ENCODE measurements around the gene TRAPPC12.

TRAPPC12 gene

DNA sequence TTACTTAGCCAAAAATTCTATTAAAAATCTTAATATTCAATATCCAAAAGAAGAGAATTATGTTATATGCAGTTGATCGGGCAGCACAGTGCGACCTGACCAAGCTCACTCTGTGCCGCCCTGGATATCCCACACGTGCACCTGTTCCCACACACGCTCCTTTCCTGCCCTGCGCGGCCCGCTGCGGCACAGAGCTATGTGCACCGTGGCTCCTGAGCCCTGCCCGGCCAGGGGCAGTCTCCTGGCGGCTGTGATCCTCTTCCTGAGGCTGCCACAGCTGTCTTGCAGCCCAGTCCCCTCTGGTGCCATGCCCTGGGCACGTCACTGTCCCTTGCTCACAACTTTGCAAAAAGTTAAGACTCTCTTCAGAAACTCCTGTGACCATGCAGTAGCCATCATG is 29.3 kb downstream of the TRAPPC12 start:
- no peak for DNase-seq (ENCODE audit: low spot score)

DNA sequence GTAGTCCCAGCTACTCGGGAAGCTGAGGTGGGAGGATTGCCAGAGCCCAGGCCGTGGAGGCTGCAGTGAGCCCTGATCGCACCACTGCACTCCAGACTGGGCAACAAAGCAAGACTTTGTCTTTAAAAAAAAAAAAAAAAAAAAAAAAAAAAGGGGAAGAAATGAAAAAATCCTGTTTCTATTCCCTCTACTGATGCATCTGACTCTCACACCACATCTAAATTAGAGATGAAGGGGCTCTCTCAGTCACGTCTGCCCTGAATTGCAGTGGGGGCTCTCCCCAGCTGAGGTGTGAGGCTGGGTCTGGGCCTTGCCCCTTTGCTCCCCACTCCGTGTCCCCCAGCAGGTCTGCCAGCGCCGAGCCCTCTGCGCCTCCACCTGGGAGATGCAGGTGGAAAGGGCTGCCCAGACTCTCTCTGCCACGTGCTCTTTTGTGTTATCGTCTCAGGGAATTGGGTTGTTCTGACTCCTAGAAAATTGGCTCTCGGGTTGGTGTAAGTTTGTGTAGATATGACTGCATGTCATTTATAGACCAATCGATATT is 30.2 kb downstream of the TRAPPC12 start:
- no peak for DNase-seq (ENCODE audit: low spot score)

DNA sequence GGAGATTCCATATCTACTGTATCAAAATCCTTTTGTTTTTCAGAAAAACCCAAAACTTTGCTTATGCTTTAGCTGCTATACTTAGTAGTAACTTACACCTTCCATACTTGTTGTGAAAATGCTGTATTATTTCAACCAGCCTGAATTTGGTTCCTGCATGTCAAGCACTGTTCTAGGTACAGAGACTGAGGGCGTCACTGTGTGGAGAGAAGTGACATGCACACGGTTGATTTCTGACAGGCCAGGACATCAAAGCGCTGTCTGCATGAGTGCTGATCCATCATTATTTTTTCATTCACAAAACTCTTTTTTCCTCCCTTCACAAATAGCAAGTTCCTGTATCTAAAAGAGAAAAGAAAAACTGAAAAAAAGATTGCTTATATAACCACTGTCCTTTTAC is 31.6 kb downstream of the TRAPPC12 start:
- DNase-seq (ENCODE audit: low spot score): no peak

DNA sequence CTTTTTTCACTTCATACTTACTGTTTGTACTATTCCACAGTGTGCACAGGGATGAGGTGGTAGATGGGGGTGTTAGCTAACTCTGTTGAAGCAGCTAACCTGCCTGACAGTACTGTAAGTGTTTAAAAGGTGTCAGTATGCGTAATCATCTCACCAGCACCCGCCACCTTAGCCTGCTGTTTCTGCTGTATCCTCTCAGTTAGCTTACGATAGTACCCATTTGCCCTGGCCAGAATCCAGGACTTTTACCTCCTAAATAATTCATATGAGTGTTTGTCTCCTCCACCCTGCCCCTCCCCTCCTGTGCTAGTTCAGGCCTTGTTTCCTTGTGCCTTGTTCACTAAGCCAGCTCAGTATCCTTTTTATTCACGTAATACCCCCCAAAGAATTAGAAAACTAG is 34.2 kb downstream of the TRAPPC12 start:
- no peak for DNase-seq (ENCODE audit: low spot score)

DNA sequence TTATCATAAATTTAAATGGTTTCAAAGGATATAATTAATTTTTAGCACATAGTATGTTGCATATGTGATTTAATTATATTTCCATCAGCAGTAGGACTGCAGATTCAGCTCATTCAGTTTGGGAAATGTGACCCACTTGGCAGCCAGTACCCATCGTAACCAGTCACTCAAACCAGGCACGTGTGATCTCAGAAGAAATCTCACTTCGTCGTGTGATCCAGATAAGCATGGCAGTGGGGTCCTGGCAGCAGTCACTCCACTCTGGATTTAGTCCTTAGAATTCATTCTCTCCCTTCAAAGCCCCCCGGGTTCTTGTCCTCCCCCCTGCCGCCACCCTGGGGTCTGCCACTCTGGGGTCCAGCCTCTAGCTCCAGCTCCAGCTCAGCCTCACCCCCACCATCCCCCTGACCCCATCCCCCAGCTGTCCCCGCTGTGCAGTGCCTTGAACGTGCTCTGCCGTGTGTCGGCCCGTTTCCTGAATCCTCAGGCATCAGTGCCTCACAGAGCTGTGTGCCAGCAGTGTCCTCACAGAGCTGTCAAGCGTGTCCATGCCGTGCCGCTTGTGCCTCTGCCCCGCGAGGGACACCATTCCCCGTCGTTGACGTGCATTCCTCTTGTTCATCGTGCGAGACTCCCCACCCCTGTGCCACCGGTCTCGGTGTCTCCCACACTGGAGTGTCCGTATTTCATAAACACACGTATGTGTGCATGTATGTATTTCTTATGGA is 34.8 kb downstream of the TRAPPC12 start:
- no peak for DNase-seq (ENCODE audit: low spot score)

DNA sequence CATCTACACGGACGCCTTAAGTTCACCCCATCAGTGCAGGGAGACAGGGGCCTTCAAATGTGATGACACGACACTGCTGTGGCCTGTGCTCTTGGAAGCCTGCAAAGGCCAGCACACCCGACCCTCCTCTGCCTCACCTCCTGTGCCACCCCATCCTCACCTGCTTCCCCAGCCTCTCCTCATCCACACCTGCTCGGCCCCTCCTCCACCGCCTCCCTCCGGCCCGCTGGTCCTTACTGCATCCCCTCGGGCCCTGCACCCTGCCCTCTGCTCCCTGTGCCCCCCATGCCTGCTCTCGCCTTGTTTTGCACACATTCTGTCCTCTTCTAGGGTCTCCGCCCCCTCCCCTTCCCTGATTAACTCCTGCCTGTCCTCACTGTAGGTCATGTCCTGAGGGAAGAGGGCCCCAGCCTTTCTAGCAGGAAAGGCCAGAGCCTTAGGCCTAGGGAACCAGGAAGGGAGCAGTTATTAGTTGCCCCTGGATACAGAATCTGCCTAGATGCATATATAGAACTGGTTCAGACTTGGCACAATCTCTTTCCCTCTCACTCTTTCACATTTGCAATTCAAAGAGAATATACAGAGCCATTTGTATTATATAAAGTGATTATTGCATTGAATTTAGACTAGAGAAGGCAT is 39.4 kb downstream of the TRAPPC12 start:
- no peak for DNase-seq (ENCODE audit: low spot score)

DNA sequence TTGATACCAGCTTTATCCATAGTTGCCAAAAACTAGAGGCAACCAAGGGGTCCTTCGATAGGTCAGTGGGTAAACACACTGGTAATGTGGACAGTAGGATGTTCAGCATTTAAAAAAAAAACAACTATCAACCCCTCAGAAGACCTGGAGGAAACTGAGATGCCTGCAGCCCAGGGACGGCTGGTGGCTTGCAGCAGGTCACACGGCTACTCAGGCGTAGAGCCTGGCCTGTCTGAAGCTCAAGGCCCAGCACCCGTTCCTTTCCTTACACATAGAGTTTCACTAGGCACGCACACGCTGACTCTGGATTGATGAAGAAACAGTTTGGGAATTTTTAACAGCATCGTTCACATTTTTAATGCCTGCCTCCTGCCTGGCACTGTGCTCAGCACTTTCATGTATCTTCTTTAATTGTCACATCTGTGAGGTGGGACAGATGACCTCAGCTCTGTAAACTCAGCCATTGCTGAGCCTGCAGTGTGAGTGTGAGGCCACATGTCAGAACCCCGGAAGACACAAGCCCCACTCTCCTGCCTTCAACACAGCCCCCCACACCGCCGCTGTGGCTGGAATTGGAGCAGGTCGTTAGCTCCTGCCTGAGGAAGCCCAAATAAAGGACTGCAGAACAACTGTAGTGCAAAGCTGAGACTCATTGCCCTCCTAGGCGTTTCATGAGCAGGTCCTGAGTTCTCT is 40.7 kb downstream of the TRAPPC12 start:
- no peak for DNase-seq (ENCODE audit: low spot score)

DNA sequence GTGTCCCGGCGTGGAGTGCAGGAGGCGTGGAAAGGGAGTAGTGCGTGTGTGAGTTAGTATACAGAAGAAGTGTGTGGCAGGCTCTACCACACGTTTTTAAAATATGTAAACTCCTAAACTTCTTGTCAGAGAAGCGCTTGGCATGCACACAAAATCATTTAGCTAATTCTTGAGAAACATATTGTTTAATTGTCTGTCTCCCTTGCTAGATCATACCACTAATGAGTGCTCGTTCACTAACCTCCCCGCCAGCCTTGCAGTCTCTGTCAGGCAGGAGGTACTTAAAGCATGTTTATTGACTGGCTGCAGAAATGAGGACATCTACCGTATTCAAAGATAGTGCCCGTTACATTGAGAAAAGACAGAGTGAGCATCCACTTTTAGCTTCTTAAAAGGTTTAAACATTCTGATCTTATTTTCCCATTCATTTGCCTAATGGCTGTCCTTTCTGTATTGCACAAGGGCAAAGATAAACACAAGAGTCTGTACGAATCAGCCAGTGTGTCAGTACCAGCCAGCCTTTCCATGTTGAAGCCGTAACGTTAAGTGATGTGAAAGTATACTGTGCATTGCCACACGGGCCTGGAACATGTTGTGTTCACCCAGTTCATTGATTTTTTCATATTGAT is 41.4 kb downstream of the TRAPPC12 start:
- no peak for DNase-seq (ENCODE audit: low spot score)

DNA sequence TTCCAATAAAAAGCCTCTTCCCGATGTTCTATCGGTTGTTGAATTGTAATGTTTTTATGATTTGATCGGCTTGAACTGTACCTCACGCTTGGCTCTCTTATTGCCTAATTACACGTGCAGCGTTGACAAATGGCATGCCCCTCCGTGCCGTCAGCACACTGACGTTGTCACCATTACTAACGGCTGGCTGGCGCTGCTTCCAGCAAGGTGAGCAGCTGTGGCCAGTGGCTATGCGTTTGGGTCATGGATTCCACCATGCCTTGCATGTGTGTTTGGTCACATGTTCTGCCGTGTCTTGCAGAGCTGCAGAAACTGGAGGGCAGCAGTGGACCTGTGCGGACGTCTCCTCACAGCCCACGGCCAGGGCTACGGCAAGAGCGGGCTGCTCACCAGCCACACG is 42.1 kb downstream of the TRAPPC12 start:
- DNase-seq (ENCODE audit: low spot score): no peak

DNA sequence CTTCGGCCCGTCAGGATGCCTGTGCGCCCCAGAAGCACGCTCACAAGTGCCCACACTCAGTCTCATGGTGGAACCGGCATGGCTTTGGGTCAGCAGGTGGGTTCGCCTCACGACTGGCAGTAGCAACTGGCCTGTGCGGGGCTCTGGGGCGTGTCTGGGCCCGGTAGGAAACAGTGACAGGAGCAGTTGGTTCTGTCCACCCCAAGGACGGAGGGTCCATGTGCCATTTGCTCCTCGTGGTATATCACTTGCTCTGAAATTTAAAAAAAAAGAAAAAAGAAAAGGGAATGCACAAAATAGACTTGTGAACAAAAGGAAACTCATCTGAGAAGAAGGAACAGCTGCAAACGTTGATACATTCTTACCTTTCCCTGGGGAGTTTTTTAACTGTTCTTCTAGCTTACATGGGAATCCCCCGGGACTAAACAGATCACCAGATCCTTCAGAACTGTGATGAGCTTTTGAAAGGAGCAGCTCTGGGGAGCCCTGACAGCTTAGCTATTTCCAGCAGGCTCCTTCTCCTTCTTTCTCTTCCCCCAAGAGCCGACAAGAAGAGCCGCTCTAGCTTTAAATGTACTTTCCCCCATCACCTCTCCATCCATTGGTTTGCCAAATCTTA is 42.8 kb downstream of the TRAPPC12 start:
- no peak for DNase-seq (ENCODE audit: low spot score)

DNA sequence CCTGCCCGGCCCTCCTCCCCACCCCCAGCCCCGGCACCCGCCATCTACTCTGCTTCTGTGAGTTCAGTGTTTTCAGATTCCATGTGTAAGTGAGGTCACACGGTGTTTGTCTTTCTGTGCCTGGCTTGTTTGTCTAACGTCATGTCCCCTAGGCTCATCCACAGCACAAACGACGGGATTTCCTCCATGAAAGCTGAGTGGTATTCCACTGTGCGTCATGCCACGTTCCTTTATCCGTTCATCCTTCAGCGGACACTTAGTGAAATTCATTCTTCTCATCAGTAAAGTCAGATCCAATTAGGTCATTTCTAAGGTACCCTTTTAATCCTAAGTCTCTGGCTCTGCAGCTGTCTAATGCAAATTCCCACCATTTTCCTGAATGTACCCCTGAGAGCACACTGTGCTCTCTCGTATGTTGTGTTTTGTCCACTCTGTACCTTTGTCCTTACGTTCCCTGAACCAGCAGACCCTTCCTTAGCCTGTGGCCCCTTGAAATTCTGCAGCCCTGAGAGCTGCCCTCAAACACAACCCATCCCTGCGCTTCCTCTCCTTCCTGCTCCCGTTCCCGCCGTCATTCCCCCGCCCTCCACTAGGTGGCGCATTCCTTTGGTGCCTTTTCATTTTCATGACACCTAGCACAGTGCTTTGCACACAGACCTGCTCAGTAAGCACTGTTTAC is 44.1 kb downstream of the TRAPPC12 start:
- DNase-seq (ENCODE audit: low spot score): peak; percentile 82

DNA sequence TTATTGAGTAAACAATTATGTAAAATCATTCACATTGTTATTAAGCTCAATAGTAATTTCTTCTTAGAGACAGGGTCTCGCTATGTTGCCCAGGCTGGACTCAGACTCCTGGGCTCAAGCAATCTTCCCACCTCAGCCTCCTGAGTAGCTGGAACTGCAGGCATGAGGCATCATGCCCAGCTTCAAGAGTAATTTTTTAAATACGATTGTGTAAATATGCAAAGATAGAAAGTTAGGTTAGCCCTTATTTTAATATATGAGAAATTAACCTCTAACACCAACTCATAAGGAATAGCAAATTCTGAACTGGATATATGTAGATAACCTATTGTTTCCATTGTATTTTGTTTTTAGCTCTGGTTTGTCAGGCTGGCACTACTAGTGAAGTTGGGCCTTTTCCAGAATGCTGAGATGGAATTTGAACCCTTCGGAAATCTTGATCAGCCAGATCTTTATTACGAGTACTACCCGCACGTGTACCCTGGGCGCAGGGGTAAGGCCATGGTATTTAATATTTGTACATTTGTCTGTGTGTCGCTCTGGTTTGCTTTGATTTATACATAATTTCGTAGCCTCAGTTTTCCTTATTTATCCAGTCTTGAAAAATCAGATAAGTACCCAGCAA is 44.8 kb downstream of the TRAPPC12 start:
- DNase-seq (ENCODE audit: low spot score): no peak

DNA sequence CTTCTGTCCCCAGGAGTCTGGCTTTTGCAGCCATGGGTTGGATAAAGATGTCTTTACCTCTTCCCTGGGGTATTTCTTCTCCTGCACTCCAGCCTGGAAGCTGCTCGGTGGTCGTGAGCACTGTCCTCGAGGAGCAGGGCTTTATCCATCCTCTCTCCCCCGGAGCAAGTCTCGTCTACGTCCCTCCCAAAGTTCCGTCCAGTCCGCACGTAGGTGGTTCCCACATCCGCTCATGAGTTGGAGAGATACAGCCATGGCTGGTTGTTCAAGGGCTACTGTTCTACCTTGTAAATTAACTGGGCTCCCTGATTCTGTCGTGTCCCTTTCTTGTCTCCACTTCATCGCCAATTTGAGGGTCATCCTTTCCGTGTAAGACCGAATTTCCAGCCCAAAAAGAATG is 47.1 kb downstream of the TRAPPC12 start:
- no peak for DNase-seq (ENCODE audit: low spot score)

DNA sequence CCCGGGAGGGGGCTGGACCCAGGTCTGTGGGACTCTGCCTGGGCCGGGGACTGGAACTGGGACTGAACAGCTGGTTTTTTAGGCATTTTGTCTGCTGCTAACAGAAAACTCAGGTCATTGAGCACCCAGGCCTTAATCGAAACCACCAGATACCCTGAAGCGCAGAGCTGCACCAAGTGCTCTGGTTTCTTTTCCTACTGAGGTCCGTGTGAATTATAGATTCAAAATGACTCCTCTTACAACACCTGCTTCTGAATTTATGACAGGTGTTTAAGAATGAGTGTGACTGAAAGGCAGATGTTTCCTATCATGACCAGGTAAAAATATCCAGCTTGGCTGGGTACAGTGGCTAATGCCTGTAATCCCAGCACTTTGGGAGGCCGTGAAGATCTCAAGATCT is 47.8 kb downstream of the TRAPPC12 start:
- no peak for DNase-seq (ENCODE audit: low spot score)

DNA sequence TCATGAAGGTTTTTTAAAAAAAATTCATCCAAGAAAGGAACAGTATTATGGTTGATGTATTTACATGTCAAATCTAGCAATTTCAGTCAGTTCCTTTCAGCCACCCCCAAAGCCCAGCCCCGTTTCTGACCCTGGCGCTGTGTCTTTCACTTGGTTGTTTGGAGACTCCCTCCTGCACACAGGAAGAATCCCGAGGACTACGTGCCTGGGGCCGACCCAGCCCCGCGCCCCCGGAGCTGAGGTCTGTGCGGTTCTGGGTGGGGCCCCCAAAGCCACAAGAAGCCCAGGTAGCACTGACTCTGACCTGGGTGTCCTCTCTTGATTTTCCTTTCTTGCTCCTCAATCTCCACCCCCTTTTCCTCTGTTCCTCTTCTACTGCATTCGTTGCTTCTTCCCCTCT is 49.1 kb downstream of the TRAPPC12 start:
- no peak for DNase-seq (ENCODE audit: low spot score)

DNA sequence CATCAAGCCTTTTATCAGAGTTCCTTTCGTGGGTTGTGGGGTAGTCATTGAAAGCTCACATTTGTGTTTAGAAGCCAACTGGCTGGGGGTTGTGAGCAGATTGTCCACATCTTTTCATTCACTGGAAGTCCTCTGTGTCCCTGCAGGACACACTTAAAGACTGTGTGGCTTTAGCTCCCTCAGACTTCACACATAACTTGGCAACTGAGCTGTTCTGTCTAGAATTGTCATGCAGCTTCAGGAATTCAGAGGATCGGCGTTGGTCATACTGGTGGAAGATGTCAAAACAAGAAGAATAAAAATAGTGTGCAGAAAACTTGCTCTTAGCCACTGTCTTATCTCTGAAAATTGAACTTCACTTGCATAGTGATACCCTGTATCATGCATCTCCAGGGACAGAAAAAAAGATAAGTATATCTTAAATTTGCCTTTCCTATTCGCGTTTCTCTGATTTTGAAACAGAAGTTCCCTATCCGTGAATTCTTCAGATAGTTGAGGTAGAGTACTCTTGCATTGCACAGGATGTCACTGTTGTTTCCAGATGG is 49.6 kb downstream of the TRAPPC12 start:
- DNase-seq (ENCODE audit: low spot score): no peak

DNA sequence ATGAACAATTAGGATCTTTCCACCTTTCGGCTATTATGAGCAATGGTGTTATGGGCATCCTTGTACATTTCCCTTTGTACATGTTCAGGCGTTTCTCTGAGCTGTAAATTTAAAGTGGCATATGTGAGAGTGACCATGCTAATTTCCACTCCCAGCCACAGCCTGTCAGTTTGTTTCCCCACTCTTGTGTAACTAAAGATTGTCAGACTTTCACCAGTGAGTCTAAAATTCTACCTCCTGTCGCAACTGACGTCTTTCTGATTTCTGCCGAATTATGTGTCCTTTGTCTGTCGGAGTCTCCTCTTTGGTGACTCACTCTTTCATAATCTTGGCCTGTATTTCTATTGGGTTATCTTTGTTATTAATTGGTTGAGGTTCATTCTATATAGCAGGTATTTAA is 50.7 kb downstream of the TRAPPC12 start:
- DNase-seq (ENCODE audit: low spot score): no peak

DNA sequence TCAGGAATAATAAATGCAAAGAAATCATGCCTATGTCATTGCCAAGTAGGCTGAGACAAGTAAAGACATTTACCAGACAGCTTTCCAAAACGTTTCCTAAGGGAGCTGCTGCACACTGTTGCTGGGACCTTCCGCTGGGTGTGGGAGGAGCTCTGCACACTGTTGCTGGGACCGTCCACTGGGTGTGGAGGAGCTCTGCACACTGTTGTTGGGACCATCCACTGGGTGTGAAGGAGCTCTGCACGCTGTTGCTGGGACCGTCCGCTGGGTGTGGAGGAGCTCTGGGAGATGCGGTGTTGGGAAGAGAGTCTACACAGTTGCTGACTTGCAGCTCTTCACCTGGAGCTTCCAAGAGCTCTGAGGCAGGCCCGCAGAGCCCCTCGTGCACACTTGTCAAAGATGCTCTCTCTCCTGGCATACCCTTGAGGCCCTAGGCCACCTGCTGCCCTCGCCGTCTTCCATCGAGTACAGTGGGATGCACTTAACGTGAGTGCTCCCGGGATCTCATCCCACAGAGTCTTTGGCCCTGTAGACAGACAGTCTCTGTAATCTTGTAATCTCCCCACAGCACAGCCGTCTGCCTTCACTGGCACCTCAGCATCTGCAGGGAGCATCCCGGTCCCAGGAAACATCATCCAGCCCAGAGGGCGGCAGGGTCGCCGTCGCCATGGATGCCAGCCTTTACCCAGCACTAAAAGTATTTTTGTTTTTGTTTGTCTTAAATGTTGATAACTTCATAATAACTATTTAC is 51.4 kb downstream of the TRAPPC12 start:
- DNase-seq (ENCODE audit: low spot score): no peak

DNA sequence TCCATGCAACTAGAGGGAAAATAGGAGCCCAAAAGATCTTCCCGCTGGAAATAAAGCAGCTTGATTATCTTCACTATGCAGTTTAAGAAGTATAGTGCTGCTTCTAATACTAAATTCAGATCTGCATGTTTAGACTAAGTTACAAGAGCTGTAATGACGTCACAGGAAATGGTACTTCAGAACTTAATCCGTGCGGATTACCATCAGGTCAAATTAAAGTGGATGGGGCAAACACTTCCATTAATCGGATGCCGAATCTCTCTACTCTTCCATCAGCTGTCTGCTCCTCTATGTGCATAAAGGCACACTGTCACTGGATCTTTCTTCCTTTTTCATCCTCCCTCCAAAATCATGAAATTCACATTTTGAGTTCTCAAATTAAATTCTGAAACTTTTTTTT is 52.6 kb downstream of the TRAPPC12 start:
- no peak for DNase-seq (ENCODE audit: low spot score)

DNA sequence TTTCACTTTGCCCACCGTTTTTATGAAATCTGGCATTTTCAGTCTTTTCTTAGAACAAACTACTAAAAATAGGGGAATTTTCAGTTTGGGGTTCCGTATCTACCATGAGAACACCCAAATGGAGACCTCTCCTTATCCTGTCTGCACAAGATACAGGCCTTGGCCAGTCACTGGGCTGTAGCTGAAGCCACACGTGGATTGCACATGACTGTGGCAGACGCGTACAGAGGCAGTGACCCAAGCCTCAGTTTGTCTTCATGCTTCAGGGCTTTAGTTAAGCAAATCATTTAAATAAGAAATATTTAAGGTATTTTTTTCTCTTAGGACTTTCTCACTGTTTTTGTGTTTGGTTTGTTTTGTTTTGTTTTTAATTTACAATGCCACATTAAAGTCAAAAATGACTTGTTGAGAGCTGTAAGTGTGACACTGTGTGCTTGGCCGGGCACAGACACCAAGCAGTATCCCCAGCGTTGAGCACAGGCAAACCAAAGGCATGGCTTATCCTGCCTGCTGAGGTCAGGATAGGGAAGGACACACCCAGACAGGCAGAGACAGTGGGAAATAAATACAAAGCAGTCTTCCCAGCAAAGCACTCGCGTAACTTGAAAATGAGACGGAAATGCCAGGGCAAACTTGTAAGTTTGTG is 53.3 kb downstream of the TRAPPC12 start:
- DNase-seq (ENCODE audit: low spot score): no peak
